Tibial artery (tissue), 4 donors: ENCODE results near the gene ZNF496.

Experiments
- DNase-seq, 2 donors: peaks; one replicate each; pipeline ENCODE4 v3.0.0-alpha.2; 2019
- H3K27ac ChIP-seq, 2 donors: fragments of 200-600 bp; sonication (generic) in 1 of 2; 1 replicate in 1 of 2; 2 replicates in 1 of 2; pipeline ENCODE4 v1.5.1; 2018 to 2019; ENCODE audit warnings: mild to moderate bottlenecking in 1 of 2
- H3K27me3 ChIP-seq, 2 donors: fragments of 200-600 bp; sonication (generic) in 1 of 2; one replicate each; pipeline versions ENCODE4 v1.5.1 to v1.6.0; 2016 to 2019
- H3K36me3 ChIP-seq, 3 donors: fragments of 200-600 bp; sonication (generic) in 2 of 3; one replicate each; pipeline ENCODE4 v1.5.1; 2016 to 2019; ENCODE audit warnings: mild to moderate bottlenecking in 2 of 3
- H3K4me1 ChIP-seq, 4 donors: fragments of 200-600 bp; sonication (generic) in 2 of 4; 1 replicate in 3 of 4; 2 replicates in 1 of 4; pipeline ENCODE4 v1.5.1; 2016 to 2019
- H3K4me3 ChIP-seq, 2 donors: fragments of 200-600 bp; sonication (generic) in 1 of 2; 1 replicate in 1 of 2; 2 replicates in 1 of 2; pipeline ENCODE4 v1.5.1; 2018 to 2019; ENCODE audit warnings: mild to moderate bottlenecking in 2 of 2
- H3K9me3 ChIP-seq, 3 donors: fragments of 200-600 bp; sonication (generic) in 1 of 3; one replicate each; pipeline ENCODE4 v1.5.1; 2016 to 2019
- intact Hi-C: fragments of 100-400 bp; cut with DNase I; formaldehyde crosslinking; loops from one replicate; pipeline ENCODE4 v1.15.0; 2023; ENCODE audit warnings: low total_unique reads
- TF ChIP-seq, protein P1 (sequence below), 2 experiments: fragments of 200-600 bp in 1 of 2; fragments of 450-650 bp in 1 of 2; IDR thresholded peaks; one replicate each; pipeline ENCODE4 v1.5.1; 2017 to 2019; ENCODE audit warnings: antibody characterized with exemption in 2 of 2, mild to moderate bottlenecking in 1 of 2, moderate library complexity in 1 of 2

Gene ZNF496

DNA sequence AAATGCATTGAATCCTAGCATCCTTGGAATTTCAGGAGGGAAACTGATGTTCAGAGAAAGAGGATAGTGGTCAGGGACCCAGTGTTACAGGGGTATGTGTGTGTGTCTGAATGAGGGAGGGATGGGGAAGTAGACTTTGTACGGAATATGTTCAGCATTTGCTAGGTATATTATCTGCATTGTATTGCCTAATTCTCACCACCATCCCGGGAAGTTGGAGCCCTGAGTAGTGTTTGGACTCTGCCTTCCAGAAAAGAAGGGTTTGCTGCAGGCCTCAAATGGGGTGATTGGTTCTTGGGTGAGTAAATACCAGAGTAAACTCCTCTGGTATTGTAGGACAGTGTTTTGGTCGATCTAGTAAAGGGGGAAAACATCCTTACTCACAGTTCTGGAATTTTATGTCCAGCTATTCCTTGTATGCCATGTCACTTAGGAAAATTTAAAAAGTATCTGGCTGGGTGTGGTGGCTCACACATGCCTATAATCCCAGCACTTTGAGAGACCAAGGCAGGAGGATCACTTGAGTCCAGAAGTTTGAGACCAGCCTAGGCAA lies 7.1 kb upstream of the ZNF496 start:
- H3K4me1 ChIP-seq: no peaks in the 10 kb centered on the region
- no peaks in the 10 kb centered on the region for H3K9me3 ChIP-seq
- peaks cover 0 to 14% (median 7%) of the 10 kb centered on the region in 3 donors for H3K36me3 ChIP-seq
- no peaks in the 10 kb centered on the region for H3K27me3 ChIP-seq
- no peak overlapping the region for H3K27ac ChIP-seq
- TF ChIP-seq, protein P1, sequence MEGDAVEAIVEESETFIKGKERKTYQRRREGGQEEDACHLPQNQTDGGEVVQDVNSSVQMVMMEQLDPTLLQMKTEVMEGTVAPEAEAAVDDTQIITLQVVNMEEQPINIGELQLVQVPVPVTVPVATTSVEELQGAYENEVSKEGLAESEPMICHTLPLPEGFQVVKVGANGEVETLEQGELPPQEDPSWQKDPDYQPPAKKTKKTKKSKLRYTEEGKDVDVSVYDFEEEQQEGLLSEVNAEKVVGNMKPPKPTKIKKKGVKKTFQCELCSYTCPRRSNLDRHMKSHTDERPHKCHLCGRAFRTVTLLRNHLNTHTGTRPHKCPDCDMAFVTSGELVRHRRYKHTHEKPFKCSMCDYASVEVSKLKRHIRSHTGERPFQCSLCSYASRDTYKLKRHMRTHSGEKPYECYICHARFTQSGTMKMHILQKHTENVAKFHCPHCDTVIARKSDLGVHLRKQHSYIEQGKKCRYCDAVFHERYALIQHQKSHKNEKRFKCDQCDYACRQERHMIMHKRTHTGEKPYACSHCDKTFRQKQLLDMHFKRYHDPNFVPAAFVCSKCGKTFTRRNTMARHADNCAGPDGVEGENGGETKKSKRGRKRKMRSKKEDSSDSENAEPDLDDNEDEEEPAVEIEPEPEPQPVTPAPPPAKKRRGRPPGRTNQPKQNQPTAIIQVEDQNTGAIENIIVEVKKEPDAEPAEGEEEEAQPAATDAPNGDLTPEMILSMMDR (IDR thresholded peaks at IDR 0.05): no peak
- intact Hi-C loops: no loop called here
- H3K4me3 ChIP-seq: no peak overlapping the region
- no peak for DNase-seq

DNA sequence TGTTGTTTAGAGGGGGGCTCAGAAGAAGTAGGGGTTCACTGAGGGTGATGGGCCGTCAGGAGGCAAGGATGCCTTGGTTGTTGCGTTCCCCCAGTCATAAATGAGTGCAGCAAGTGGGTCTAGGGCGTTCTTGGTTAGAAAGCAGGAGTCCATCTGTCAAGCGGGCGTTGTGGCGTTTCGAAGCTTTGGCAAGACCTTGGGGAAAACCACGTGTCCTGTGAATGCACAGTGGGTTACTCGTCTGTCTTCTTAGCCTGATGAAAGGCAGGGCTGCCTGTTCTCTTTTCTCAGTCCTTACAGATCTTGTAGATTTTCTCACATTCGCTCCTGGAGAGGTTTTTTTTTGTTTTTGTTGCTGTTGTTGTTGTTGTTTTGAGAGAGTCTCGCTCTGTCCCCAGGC lies 6.3 kb upstream of the ZNF496 start:
- H3K27me3 ChIP-seq: no peaks in the 10 kb centered on the region
- H3K27ac ChIP-seq: no peak overlapping the region
- TF ChIP-seq, protein P1 (IDR thresholded peaks at IDR 0.05): no peak
- H3K4me3 ChIP-seq: no peak overlapping the region
- DNase-seq: no peak
- peaks cover 0 to 14% (median 7%) of the 10 kb centered on the region in 3 donors for H3K36me3 ChIP-seq
- intact Hi-C loops: no loop called here
- peaks cover 0 to 5% (median under 1%) of the 10 kb centered on the region in 4 donors for H3K4me1 ChIP-seq
- no peaks in the 10 kb centered on the region for H3K9me3 ChIP-seq

DNA sequence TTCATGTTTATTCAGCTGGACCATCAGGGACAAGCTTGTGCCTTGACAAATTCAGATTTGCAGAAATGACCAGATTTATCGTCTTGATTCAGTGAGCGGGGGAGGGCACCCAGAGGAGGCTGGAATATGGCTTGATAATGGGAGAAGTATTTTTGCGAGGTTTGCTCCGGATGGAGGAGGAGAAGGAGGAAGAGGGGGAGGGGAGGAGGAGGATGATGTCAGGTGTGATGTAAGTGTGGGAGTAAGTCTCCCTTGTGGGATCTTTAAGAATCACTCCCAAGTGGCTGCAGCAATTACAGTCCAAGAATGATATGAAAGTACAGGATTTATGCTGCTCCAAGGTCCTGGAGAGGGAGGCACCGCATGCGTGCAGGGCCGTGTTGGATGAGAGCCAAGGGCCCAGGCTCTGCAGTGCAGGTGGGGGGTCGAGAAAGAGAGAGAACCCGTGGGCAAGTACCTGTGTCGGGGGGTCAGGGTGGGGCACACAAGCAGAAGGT lies 5.6 kb upstream of the ZNF496 start:
- no peak for DNase-seq
- no peak overlapping the region for H3K27ac ChIP-seq
- intact Hi-C loops: no loop called here

DNA sequence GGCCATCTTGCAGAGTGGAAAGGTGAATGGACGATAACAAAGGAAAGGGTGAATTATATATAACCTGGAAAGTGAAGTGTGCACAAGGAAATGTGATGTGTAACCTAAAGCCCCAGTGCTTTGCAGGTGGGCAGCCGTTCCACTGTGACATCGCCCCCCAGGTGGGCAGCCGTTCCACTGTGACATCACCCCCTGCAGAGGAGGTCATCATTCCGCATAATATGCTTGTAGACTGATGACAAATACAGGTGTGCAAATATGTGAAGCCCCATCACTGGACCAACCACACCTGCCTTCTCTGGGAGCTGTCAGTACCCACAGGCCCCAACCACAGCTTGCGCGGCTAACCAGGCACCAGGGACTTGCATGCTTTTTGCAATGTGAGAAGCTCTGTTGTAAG lies 4.7 kb upstream of the ZNF496 start:
- TF ChIP-seq, protein P1 (IDR thresholded peaks at IDR 0.05): no peak
- intact Hi-C loops: no loop called here
- peaks cover 0 to 13% (median 6%) of the 10 kb centered on the region in 4 donors for H3K4me1 ChIP-seq
- no peaks in the 10 kb centered on the region for H3K9me3 ChIP-seq
- no peak overlapping the region for H3K4me3 ChIP-seq
- H3K27ac ChIP-seq: no peak overlapping the region
- H3K36me3 ChIP-seq: peaks cover 0 to 14% (median 7%) of the 10 kb centered on the region in 3 donors
- H3K27me3 ChIP-seq: no peaks in the 10 kb centered on the region
- no peak for DNase-seq

More for the DNA sequence above, 5.6 kb upstream of the ZNF496 start:
- H3K27me3 ChIP-seq: no peaks in the 10 kb centered on the region
- no peak overlapping the region for H3K4me3 ChIP-seq
- H3K36me3 ChIP-seq: peaks cover 0 to 14% (median 7%) of the 10 kb centered on the region in 3 donors
- TF ChIP-seq, protein P1 (IDR thresholded peaks at IDR 0.05): no peak
- H3K9me3 ChIP-seq: no peaks in the 10 kb centered on the region
- peaks cover 0 to 12% (median 3%) of the 10 kb centered on the region in 4 donors for H3K4me1 ChIP-seq

DNA sequence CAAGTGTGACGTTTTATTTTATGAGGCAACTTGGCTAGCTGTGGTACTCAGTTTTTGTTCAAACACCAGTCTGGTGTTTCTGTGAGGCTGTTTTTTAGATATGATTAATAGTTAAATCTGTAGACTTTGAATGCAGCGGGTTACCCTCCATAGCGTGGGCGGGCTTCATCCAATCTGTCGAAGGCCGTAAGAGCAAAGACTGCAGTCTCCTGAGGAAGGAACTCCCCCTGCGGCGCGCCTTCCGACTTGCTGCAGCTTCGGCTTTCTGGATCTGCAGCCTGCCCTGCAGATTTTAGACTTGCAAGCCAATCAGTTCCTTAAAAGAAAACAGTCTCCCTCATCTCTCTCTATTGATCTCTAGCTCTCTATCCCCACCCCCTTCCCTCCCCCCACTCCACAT lies 4.2 kb upstream of the ZNF496 start:
- H3K4me1 ChIP-seq: peaks cover 0 to 14% (median 7%) of the 10 kb centered on the region in 4 donors
- H3K27me3 ChIP-seq: no peaks in the 10 kb centered on the region
- TF ChIP-seq, protein P1 (IDR thresholded peaks at IDR 0.05): no peak
- H3K27ac ChIP-seq: no peak overlapping the region
- intact Hi-C loops: no loop called here
- H3K4me3 ChIP-seq: no peak overlapping the region
- no peaks in the 10 kb centered on the region for H3K9me3 ChIP-seq
- DNase-seq: no peak
- H3K36me3 ChIP-seq: peaks cover 0 to 14% (median 7%) of the 10 kb centered on the region in 3 donors
